ENCODE measurements around the gene TCOF1. TPM values are rescaled to one million over a fixed set of nuclear protein-coding genes. Genes with fewer than 3 reads are reported as not detected.

Gene TCOF1
- total and polyA plus RNA-seq, 3 donors from 2014 or later = 22.9 to 52.8 (median 46.6) TPM

GRCh38 chr5:150400316-150401075 lies 43.0 kb downstream of the TCOF1 start:
- intact Hi-C loops (cut with DNase I; ENCODE audit: low total_unique reads) = no loop called here
- no peak overlapping the region for H3K27ac ChIP-seq
- H3K4me1 ChIP-seq = no peaks in the 10 kb centered on the region
- no peaks in the 10 kb centered on the region for H3K9me3 ChIP-seq
- H3K4me3 ChIP-seq = no peak overlapping the region
- TF ChIP-seq CTCF (IDR thresholded peaks at IDR 0.05) (no peak), POLR2A (IDR thresholded peaks at IDR 0.05) (no peak)
- no peaks in the 10 kb centered on the region for H3K27me3 ChIP-seq
- no peak for DNase-seq
- 86 to 91% methylated on average over 12 of the region's 12 CpGs for WGBS, 2 donors
- no peaks in the 10 kb centered on the region for H3K36me3 ChIP-seq (ENCODE audit: low read depth, missing control alignments)

GRCh38 chr5:150401076-150401375 lies 43.5 kb downstream of the TCOF1 start:
- no peaks in the 10 kb centered on the region for H3K36me3 ChIP-seq (ENCODE audit: low read depth, missing control alignments)
- no peak overlapping the region for H3K27ac ChIP-seq
- DNase-seq = no peak
- no peaks in the 10 kb centered on the region for H3K4me1 ChIP-seq
- no peaks in the 10 kb centered on the region for H3K9me3 ChIP-seq
- H3K4me3 ChIP-seq = no peak overlapping the region
- intact Hi-C loops (cut with DNase I; ENCODE audit: low total_unique reads) = no loop called here
- TF ChIP-seq POLR2A (IDR thresholded peaks at IDR 0.05) (no peak), CTCF (IDR thresholded peaks at IDR 0.05) (no peak)
- WGBS, 2 donors = 70 to 80% methylated on average over 3 of the region's 3 CpGs
- no peaks in the 10 kb centered on the region for H3K27me3 ChIP-seq

GRCh38 chr5:150401376-150402228 lies 44.1 kb downstream of the TCOF1 start:
- TF ChIP-seq POLR2A (IDR thresholded peaks at IDR 0.05) (no peak), CTCF (IDR thresholded peaks at IDR 0.05) (no peak)
- intact Hi-C loops (cut with DNase I; ENCODE audit: low total_unique reads) = no loop called here
- Histone ChIP-seq H3K27ac (no peak overlapping the region), H3K36me3 (ENCODE audit: low read depth, missing control alignments) (no peaks in the 10 kb centered on the region), H3K4me3 (no peak overlapping the region), H3K9me3 (no peaks in the 10 kb centered on the region), H3K27me3 (no peaks in the 10 kb centered on the region), H3K4me1 (no peaks in the 10 kb centered on the region)
- DNase-seq = no peak
- 85 to 90% methylated on average over 10 to 11 of the region's 11 CpGs for WGBS, 2 donors

GRCh38 chr5:150402229-150402773 lies 44.8 kb downstream of the TCOF1 start:
- TF ChIP-seq CTCF (IDR thresholded peaks at IDR 0.05) = no peak
- no peak for TF ChIP-seq POLR2A (IDR thresholded peaks at IDR 0.05)

More at GRCh38 chr5:150402229-150402773, 44.8 kb downstream of the TCOF1 start:
- no peak for DNase-seq
- H3K9me3 ChIP-seq = no peaks in the 10 kb centered on the region
- H3K27ac ChIP-seq = no peak overlapping the region
- 81 to 93% methylated on average over 4 of the region's 4 CpGs for WGBS, 2 donors
- no peaks in the 10 kb centered on the region for H3K36me3 ChIP-seq (ENCODE audit: low read depth, missing control alignments)
- H3K4me3 ChIP-seq = no peak overlapping the region
- no peaks in the 10 kb centered on the region for H3K27me3 ChIP-seq
- H3K4me1 ChIP-seq = no peaks in the 10 kb centered on the region
- intact Hi-C loops (cut with DNase I; ENCODE audit: low total_unique reads) = no loop called here
